WI38 (cell line): ENCODE measurements around the gene OR1Q1.

Experiments
- H3K4me3 ChIP-seq: 2 replicates; pipeline ENCODE4 v1.5.1; 2011; ENCODE audit warnings: low read depth, mild to moderate bottlenecking, control low read depth, low read length
- TF ChIP-seq, protein P1 (sequence below): IDR thresholded peaks from 2 replicates; pipeline ENCODE4 v1.5.1; 2012; ENCODE audit warnings: low read depth, mild to moderate bottlenecking, control low read depth, low read length

Gene OR1Q1

GRCh38 chr9:122609804-122610203, 4.7 kb upstream of the OR1Q1 start:
- H3K4me3 ChIP-seq, result no peak overlapping the region
- TF ChIP-seq, protein P1, sequence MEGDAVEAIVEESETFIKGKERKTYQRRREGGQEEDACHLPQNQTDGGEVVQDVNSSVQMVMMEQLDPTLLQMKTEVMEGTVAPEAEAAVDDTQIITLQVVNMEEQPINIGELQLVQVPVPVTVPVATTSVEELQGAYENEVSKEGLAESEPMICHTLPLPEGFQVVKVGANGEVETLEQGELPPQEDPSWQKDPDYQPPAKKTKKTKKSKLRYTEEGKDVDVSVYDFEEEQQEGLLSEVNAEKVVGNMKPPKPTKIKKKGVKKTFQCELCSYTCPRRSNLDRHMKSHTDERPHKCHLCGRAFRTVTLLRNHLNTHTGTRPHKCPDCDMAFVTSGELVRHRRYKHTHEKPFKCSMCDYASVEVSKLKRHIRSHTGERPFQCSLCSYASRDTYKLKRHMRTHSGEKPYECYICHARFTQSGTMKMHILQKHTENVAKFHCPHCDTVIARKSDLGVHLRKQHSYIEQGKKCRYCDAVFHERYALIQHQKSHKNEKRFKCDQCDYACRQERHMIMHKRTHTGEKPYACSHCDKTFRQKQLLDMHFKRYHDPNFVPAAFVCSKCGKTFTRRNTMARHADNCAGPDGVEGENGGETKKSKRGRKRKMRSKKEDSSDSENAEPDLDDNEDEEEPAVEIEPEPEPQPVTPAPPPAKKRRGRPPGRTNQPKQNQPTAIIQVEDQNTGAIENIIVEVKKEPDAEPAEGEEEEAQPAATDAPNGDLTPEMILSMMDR, result no peak

- TF ChIP-seq, protein P1, result no peak
- no peak overlapping the region for H3K4me3 ChIP-seq
Observed at GRCh38 chr9:122619996-122620395, 5.5 kb downstream of the OR1Q1 start.

- no peak overlapping the region for H3K4me3 ChIP-seq
- TF ChIP-seq, protein P1, result no peak
Observed at GRCh38 chr9:122642226-122642625, 27.7 kb downstream of the OR1Q1 start.

GRCh38 chr9:122656378-122656777, 41.8 kb downstream of the OR1Q1 start:
- no peak overlapping the region for H3K4me3 ChIP-seq

GRCh38 chr9:122657527-122657926, 43.0 kb downstream of the OR1Q1 start, which contains the start of gene OR1B1:
OR1B1 (minus strand) TSS chr9:122657627.
- TF ChIP-seq, protein P1, result no peak

More at GRCh38 chr9:122656378-122656777, 41.8 kb downstream of the OR1Q1 start:
- TF ChIP-seq, protein P1, result no peak

DNA sequence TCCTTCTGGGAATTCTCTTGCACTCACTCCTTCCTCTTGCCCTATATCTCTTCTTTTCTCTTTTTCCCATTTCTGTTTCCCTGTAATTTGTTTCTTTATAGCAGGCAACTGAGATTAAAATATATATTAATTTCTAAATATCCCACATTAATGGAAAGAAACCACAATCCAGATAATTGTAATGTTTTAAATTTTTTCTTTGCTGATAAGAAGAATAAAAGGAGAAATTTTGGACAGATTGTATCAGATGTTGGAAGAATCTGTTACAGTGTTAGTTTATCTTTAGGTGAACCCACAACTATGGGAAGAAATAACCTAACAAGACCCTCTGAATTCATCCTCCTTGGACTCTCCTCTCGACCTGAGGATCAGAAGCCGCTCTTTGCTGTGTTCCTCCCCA, 46.9 kb downstream of the OR1Q1 start, which contains the start of gene OR1L1:
Gene OR1L1, plus strand, starts transcription at position 301 of the 400 bp plus-strand sequence. Its CDS starts 0 bp downstream, at position 301.
- no peak within 1 kb of the TSS for H3K4me3 ChIP-seq
- TF ChIP-seq, protein P1, result no peak

More at GRCh38 chr9:122657527-122657926, 43.0 kb downstream of the OR1Q1 start, which contains the start of gene OR1B1:
- H3K4me3 ChIP-seq, result no peak within 1 kb of the TSS
